CD4-positive, alpha-beta T cell treated with Interferon gamma for 1 hour (primary cell): Measurements from ENCODE around the gene UBE4A.

Source experiments
- DNase-seq: peaks from one replicate; pipeline ENCODE4 v3.0.0-alpha.2; 2020

UBE4A gene

GRCh38 chr11:118342503-118343161 lies 16.8 kb upstream of the UBE4A start, which contains the start of gene CD3D:
Gene CD3D, minus strand, starts transcription at chr11:118342705. Its CDS starts 98 bp downstream, at chr11:118342607.
- peak; percentile 50 for DNase-seq

DNA sequence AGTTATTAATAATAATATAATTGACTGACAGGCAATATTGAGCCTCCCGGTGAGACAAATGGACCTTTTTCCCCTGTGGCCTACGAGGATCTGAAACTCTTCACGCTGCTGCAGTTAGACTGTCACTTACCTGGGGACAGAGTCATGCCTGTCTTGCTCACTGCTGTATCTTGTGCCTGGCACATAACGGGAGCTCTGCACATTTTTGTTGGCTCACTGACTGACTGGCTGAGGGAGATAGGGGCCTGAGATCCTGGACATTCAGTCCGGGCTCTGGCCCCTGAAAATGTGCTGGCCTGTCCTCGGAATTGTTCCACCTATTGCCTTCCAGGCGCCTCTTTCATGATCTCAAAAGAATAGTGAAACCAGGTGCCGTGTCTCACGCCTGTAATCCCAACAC lies 16.2 kb upstream of the UBE4A start:
- no peak for DNase-seq

DNA sequence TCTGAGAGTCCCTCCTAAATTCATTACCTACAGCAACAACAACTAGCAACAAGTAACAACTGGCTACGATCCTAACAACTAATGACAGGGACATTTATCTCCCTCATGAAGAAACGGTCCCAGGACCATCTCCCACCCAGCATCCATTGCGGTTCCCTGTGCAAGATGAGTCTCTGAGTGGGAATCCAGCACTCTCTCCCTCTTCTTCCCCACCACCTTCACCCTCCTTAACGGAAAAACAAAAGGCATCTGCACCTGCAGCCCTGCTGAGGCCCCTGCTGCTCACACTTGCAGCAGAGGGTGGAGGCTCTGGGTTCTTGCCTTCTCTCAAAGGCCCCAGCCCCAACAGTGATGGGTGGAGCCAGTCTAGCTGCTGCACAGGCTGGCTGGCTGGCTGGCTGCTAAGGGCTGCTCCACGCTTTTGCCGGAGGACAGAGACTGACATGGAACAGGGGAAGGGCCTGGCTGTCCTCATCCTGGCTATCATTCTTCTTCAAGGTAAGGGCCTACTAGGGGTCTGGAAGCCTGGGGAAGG lies 15.4 kb upstream of the UBE4A start, which contains the start of gene CD3G:
Gene CD3G (plus strand): TSS at position 364 of the 535 bp plus-strand sequence. CDS start 80 bp downstream, at position 444.
- peak; percentile 60 for DNase-seq

- no peak for DNase-seq
These were observed 9.9 kb upstream of the UBE4A start for GRCh38 chr11:118349475-118349874.

DNA sequence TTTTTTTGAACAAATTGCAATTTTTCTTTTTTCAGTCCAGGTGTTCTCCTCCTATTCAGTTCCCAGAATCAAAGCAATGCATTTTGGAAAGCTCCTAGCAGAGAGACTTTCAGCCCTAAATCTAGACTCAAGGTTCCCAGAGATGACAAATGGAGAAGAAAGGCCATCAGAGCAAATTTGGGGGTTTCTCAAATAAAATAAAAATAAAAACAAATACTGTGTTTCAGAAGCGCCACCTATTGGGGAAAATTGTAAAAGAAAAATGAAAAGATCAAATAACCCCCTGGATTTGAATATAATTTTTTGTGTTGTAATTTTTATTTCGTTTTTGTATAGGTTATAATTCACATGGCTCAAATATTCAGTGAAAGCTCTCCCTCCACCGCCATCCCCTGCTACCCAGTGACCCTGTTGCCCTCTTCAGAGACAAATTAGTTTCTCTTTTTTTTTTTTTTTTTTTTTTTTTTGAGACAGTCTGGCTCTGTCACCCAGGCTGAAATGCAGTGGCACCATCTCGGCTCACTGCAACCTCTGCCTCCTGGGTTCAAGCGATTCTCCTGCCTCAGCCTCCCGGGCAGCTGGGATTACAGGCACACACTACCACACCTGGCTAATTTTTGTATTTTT lies 6.2 kb upstream of the UBE4A start:
- no peak for DNase-seq

DNA sequence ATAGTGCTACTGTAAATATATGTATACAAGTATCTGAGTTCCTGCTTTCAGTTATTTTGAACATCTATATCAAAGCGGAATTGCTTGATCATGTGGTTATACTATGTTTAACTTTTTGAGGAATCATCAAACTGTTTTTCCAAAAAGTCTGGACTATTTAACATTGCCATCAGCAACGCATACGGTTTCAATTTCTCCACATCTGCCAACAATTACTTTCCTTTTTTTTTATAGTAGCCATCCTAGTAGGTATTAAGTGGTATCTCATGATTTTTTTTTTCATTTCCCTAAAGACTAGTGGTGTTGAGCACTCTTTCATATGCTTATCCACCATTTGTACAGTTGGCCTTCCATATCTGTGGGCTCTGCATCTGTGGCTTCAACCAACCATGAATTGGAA lies 1.3 kb upstream of the UBE4A start:
- no peak for DNase-seq

DNA sequence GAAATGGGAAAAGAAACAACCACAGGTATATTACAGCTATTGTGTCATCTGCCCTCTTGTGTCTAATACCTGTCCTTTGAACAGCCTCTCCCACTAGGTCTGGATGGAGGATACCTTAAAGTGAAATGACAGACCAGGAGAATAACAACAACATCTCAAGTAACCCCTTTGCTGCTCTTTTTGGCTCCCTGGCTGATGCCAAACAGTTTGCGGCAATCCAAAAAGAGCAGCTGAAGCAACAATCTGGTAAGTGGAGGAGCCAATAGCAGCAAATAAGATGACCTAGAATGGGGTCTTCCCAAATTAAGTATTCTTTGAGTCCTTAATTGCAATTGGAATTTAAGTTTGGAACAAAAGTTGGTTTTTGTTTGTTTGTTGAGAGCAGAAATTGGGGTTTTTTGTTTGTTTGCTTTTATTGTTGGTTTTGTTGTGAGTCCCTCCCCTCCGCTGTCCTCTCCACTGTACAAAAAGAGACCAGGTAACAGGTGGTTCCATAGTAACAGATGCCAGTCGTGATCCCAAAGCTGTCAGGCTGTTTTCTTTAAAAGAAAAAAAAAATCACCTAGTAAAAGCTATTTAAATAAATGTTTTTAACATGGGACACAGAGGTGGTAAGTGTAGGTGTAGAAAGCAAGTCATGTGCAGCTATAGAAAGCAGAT lies 5.7 kb downstream of the UBE4A start:
- DNase-seq, result no peak

GRCh38 chr11:118366287-118366686 lies 6.9 kb downstream of the UBE4A start:
- no peak for DNase-seq

DNA sequence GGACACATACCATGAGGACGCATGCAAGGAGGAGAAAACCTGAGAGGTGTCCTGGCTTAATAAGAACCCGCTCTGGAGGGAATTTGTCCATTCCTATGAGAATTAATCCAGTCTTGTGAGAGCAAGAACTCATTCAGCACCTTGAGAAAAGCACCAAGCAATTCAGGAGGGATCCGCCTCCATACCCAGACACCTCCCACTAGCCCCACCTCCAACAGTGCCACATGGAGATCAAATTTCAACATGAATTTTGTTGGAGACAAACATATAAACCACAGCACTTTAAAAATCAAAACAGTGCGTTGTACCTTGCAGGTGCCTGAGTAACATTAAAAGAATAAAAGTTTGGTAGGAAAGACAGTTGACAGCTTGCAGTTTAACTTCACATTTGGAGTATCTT lies 11.4 kb downstream of the UBE4A start:
- no peak for DNase-seq

DNA sequence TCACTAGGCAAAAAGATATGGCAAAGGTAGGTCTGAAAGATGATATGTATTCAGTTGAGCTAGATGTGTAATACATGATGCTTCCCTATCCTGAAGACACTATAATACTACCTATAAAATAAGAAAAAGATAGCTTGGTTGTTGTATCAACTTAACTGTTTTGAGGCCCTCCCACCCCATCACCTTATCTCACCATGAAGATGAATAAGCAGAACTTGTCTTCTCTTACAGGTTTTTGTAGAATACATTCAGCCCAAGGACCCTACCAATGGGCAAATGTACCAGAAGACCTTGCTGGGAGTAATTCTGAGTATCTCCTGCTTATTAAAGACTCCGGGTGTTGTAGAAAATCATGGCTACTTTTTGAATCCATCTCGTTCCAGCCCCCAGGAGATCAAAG lies 13.9 kb downstream of the UBE4A start:
- no peak for DNase-seq

DNA sequence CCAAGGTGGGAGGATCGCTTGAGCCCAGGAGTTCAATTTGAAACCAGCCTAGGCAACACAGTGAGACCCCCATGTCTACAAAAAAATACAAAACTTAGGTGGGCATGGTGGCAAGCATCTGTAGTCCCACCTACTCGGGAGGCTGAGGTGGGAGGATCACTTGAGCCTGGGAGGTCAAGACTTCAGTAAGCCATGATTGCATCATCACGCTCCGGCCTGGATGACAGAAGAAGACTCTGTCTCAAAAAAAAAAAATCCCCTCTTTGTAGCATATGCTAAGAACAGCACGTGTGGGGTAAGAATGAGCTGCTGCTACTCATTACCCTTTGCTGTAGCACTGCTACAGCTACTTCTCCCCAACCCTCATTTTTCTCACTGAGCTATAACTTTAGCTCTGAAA lies 14.5 kb downstream of the UBE4A start:
- DNase-seq, result no peak

- no peak for DNase-seq
These were observed 15.3 kb downstream of the UBE4A start for GRCh38 chr11:118374729-118375128.

- no peak for DNase-seq
These were observed 16.6 kb downstream of the UBE4A start for GRCh38 chr11:118375978-118376377.

GRCh38 chr11:118379497-118379896 lies 20.1 kb downstream of the UBE4A start:
- DNase-seq, result no peak

DNA sequence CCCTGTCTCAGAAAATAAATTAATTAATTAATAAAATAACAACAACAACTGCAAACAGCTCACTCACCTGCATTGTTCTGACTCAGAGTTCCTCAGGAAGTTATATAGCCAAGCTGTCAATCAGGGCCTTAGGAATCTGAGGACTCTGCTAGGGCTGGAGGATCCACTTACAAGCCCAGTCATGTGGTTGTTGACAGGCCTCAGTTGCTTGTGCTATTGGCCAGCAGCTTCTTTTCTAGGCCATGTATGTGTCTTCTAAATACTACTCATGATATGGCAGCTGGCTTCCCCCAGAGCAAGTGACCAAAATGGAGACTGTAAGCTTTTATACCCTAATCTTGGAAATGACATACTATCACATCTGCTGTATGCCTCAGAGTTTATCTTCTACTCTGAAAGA lies 21.2 kb downstream of the UBE4A start:
- DNase-seq, result no peak

GRCh38 chr11:118382954-118383353 lies 23.6 kb downstream of the UBE4A start:
- no peak for DNase-seq

GRCh38 chr11:118383657-118384056 lies 24.3 kb downstream of the UBE4A start:
- DNase-seq, result no peak

GRCh38 chr11:118396097-118396501 lies 36.7 kb downstream of the UBE4A start:
- no peak for DNase-seq

GRCh38 chr11:118397448-118397847 lies 38.0 kb downstream of the UBE4A start:
- no peak for DNase-seq

GRCh38 chr11:118398791-118399559 lies 39.6 kb downstream of the UBE4A start:
- peak; percentile 79 for DNase-seq

- DNase-seq, result peak; percentile 92
These were observed 41.9 kb downstream of the UBE4A start, which contains the start of gene ATP5MG for GRCh38 chr11:118401151-118401879. Gene ATP5MG, plus strand, starts transcription at chr11:118401606. Its CDS starts 60 bp downstream, at chr11:118401666.
